DND-41 (cell line): ENCODE results near the gene HLA-C.
"Not testable (repeated sequence)": the region's sequence is repeated elsewhere in the genome, so short reads cannot be mapped to it uniquely, and the experiment has no call there.

ENCODE experiments used
- ATAC-seq: fragments of 200-7000 bp; cut with Tn5 transposase; 3 replicates; pipeline ENCODE4 v1.9.1; 2021; ENCODE audit warnings: low read depth; ENCODE audit not compliant: insufficient read depth
- DNase-seq: peaks from one replicate; pipeline ENCODE4 v3.0.0-alpha.2; 2020
- H2AFZ ChIP-seq: 2 replicates; pipeline ENCODE4 v1.6.0; 2012; ENCODE audit warnings: low read depth, low read length
- H3K27ac ChIP-seq: 2 replicates; pipeline ENCODE4 v1.5.1; 2012; ENCODE audit warnings: low read length, inconsistent platforms
- H3K27me3 ChIP-seq: fragments of 200-600 bp; sonication (generic); 2 replicates; pipeline ENCODE4 v1.6.0; 2012; ENCODE audit warnings: low read length, mild to moderate bottlenecking, inconsistent platforms; ENCODE audit not compliant: insufficient read depth, poor library complexity
- H3K36me3 ChIP-seq: 2 replicates; pipeline ENCODE4 v1.5.1; 2012; ENCODE audit warnings: low read length, inconsistent platforms; ENCODE audit not compliant: insufficient read depth
- H3K4me1 ChIP-seq: 2 replicates; pipeline ENCODE4 v1.5.1; 2012; ENCODE audit warnings: mild to moderate bottlenecking, low read length; ENCODE audit not compliant: insufficient read depth
- H3K4me2 ChIP-seq: 2 replicates; pipeline ENCODE4 v1.6.0; 2012; ENCODE audit warnings: mild to moderate bottlenecking, moderate library complexity, low read length, inconsistent platforms; ENCODE audit not compliant: insufficient read depth
- H3K4me3 ChIP-seq, 2 experiments: fragments of 200-600 bp in 1 of 2; shearing (Covaris generic) in 1 of 2; 2 replicates each; pipeline ENCODE4 v1.5.1; 2012 to 2016; ENCODE audit warnings: inconsistent platforms in 2 of 2, low read length in 2 of 2, mild to moderate bottlenecking in 2 of 2, low read depth in 1 of 2, moderate library complexity in 1 of 2
- H3K79me2 ChIP-seq: 2 replicates; pipeline ENCODE4 v1.6.0; 2012; ENCODE audit warnings: low read length, inconsistent platforms; ENCODE audit not compliant: insufficient read depth
- H3K9ac ChIP-seq: 2 replicates; pipeline ENCODE4 v1.6.0; 2012; ENCODE audit warnings: low read depth, mild to moderate bottlenecking, inconsistent platforms, low read length, moderate library complexity
- H3K9me3 ChIP-seq: 2 replicates; pipeline ENCODE4 v1.5.1; 2012; ENCODE audit warnings: low read length, moderate library complexity, mild to moderate bottlenecking, inconsistent platforms; ENCODE audit not compliant: insufficient read depth, severe bottlenecking
- H4K20me1 ChIP-seq: 2 replicates; pipeline ENCODE4 v1.6.0; 2012; ENCODE audit warnings: low read length; ENCODE audit not compliant: insufficient read depth
- EZH2 ChIP-seq: IDR thresholded peaks from 3 replicates; pipeline ENCODE4 v1.6.1; 2012; ENCODE audit warnings: borderline replicate concordance, low read depth, mild to moderate bottlenecking, moderate library complexity, low read length, inconsistent platforms; ENCODE audit not compliant: severe bottlenecking
- TF ChIP-seq, protein P1 (sequence below): IDR thresholded peaks from 2 replicates; pipeline ENCODE4 v1.5.1; 2012; ENCODE audit warnings: borderline replicate concordance, low read length, moderate library complexity, mild to moderate bottlenecking; ENCODE audit not compliant: poor library complexity, severe bottlenecking; ENCODE audit errors: extremely low read depth

Gene HLA-C

DNA sequence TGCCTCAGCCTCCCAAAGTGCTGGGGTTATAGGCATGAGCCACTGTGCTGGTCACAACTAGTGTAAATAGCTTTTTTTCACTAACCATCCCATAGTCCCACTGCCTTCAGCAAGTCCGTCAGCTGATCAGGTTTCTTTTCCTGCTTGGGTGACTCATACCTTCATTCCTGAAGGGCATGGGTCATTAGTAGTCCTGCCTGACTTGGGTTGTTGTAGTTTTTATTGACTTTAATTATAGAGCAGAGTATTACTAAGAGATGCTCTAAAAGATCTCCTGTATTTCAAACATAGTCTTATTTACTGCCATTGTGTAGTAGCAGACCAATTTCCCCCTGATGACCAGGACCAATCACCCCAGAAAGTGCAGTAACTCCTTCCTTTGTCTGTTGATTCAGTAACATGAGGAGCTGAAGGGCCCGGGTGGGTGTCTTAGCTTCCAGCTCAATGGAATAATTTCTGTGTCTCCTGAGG is 25.8 kb downstream of the HLA-C start:
- Histone ChIP-seq H3K4me2 (no peak overlapping the region), H2AFZ (no peak overlapping the region)

DNA sequence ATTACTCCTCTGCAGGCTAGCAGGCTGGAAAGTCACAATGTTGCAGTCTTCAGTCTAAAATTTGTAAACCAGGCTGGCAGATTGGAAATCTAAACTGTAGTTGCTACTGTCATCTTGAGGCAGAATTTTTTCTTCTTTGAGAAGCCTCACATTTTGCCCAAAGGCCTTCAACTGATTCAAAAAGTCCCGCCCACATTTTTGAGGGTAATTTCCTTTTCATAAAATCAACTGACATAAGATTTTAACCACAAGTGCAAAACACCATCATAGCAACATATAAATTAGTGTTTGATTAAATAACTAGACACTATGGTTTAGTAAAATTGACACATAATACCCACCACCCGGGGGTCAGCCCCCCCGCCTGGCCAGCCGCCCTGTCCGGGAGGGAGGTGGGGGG is 28.4 kb downstream of the HLA-C start:
- Histone ChIP-seq H3K4me2 (no peak overlapping the region), H3K4me3 (no peak overlapping the region), H3K9me3 (peaks cover 4% of the 10 kb centered on the region), H3K27me3 (peaks cover 11% of the 10 kb centered on the region), H3K27ac (no peak overlapping the region), H3K36me3 (no peaks in the 10 kb centered on the region), H3K9ac (no peak overlapping the region), H2AFZ (no peak overlapping the region), H4K20me1 (no peaks in the 10 kb centered on the region), H3K4me1 (no peaks in the 10 kb centered on the region), H3K79me2 (no peaks in the 10 kb centered on the region)
- DNase-seq = no peak
- ATAC-seq = no peak
- TF ChIP-seq, protein P1, sequence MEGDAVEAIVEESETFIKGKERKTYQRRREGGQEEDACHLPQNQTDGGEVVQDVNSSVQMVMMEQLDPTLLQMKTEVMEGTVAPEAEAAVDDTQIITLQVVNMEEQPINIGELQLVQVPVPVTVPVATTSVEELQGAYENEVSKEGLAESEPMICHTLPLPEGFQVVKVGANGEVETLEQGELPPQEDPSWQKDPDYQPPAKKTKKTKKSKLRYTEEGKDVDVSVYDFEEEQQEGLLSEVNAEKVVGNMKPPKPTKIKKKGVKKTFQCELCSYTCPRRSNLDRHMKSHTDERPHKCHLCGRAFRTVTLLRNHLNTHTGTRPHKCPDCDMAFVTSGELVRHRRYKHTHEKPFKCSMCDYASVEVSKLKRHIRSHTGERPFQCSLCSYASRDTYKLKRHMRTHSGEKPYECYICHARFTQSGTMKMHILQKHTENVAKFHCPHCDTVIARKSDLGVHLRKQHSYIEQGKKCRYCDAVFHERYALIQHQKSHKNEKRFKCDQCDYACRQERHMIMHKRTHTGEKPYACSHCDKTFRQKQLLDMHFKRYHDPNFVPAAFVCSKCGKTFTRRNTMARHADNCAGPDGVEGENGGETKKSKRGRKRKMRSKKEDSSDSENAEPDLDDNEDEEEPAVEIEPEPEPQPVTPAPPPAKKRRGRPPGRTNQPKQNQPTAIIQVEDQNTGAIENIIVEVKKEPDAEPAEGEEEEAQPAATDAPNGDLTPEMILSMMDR = no peak
- no peak for TF ChIP-seq EZH2

More for the DNA sequence above, 25.8 kb downstream of the HLA-C start:
- H3K36me3 ChIP-seq = no peaks in the 10 kb centered on the region
- H3K4me3 ChIP-seq = no peak overlapping the region
- H3K4me1 ChIP-seq = no peaks in the 10 kb centered on the region
- H3K27me3 ChIP-seq = peaks cover 10% of the 10 kb centered on the region
- no peaks in the 10 kb centered on the region for H3K79me2 ChIP-seq
- TF ChIP-seq, protein P1 = no peak
- TF ChIP-seq EZH2 = no peak
- H3K9me3 ChIP-seq = peaks cover 4% of the 10 kb centered on the region
- no peak overlapping the region for H3K27ac ChIP-seq
- no peak for DNase-seq
- no peak overlapping the region for H3K9ac ChIP-seq
- ATAC-seq = no peak
- H4K20me1 ChIP-seq = no peaks in the 10 kb centered on the region

DNA sequence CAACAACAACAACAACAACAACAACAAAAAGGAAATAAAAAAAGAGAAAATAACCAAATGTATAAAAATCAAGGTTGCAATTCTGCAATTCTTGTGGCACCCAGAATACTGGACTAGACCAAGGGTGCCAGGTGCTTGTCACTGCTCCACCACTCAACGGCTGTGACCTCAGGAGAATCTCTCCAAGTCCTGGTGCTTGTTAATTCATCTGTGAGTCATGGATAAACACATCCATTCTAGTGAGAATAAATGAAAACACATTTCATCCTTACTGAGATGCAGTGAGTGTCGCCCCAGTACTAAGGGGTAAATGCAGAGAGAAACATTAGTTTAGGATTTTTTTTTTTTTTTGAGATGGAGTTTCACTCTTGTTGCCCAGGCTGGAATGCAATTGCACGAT is 32.0 kb downstream of the HLA-C start:
- no peak for DNase-seq
- Histone ChIP-seq H3K27me3 (peaks cover 7% of the 10 kb centered on the region), H3K9ac (no peak overlapping the region)

DNA sequence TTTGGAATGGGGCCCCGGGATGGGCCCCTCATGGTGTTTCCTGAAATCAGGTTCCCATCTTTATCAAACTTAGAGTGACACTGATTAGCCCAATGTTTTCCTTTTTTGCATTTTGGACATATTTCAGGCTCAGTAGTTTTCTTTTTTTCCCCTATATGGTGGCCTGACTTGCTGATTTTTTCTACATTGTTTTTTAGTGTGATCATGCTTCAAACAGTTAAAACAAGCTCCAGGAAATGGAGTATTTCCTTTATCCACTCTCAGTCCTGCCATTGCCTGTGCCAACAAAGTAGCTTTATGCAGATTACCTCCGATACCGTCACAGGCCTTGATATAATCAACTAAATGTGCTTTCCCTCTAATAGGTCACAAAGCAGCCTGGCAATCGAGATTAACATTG is 37.8 kb downstream of the HLA-C start:
- H3K79me2 ChIP-seq, H3K4me3 ChIP-seq, H3K9me3 ChIP-seq, H4K20me1 ChIP-seq, DNase-seq, H3K4me2 ChIP-seq, H3K9ac ChIP-seq, ATAC-seq, H3K4me1 ChIP-seq, H3K36me3 ChIP-seq, H3K27ac ChIP-seq, H2AFZ ChIP-seq: not testable (repeated sequence)
- H3K27me3 ChIP-seq = peaks cover 15% of the 10 kb centered on the region

More for the DNA sequence above, 32.0 kb downstream of the HLA-C start:
- H3K4me1 ChIP-seq = no peaks in the 10 kb centered on the region
- H2AFZ ChIP-seq = no peak overlapping the region
- H3K27ac ChIP-seq = no peak overlapping the region
- no peak overlapping the region for H3K4me2 ChIP-seq
- no peaks in the 10 kb centered on the region for H4K20me1 ChIP-seq
- TF ChIP-seq EZH2 = no peak
- TF ChIP-seq, protein P1 = no peak
- H3K4me3 ChIP-seq = no peak overlapping the region
- H3K9me3 ChIP-seq = no peaks in the 10 kb centered on the region
- no peaks in the 10 kb centered on the region for H3K36me3 ChIP-seq
- no peak for ATAC-seq
- no peaks in the 10 kb centered on the region for H3K79me2 ChIP-seq
